GM18519 (cell line): ENCODE data around the gene SYT17.
"Not testable (repeated sequence)": the region's sequence is repeated elsewhere in the genome, so short reads cannot be mapped to it uniquely, and the experiment has no call there.

ENCODE experiments used
- ATAC-seq: cut with Tn5 transposase; IDR thresholded peaks from one replicate; pipeline ENCODE4 v1.9.1; 2021; ENCODE audit warnings: mild to moderate bottlenecking, moderate library complexity; ENCODE audit not compliant: unreplicated experiment, low FRiP score

SYT17 gene

DNA sequence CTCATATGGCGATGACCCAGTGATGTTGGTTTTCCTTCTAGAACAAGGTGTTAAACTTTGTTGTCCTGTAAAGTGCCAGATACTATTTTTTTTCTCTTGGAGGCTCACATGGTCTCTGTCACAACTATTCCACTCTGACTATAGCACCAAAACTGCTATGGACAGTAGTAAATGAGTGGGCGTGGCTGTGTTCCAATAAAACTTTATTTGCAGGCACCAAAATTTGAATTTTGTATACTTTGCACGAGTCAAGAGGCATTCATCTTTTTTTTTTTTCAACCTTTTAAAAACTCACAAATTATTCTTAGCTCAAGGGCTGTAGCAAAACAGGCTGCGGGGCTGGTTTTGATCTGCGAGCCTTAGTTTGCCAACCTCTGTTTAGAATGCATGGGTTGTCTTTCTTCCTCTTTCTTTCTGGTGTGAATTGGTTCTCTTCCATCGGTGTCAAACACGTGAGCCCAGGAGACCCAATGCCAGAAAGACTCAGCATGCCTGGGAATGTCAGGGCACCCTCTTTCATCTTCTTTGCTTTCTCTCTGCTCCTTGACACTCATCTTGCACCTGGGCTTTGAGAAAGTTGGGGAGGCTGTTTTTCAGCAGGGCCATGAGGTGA lies 2.1 kb downstream of the SYT17 start:
- no peak for ATAC-seq

GRCh38 chr16:19172098-19172780 lies 4.2 kb downstream of the SYT17 start:
- no peak for ATAC-seq

DNA sequence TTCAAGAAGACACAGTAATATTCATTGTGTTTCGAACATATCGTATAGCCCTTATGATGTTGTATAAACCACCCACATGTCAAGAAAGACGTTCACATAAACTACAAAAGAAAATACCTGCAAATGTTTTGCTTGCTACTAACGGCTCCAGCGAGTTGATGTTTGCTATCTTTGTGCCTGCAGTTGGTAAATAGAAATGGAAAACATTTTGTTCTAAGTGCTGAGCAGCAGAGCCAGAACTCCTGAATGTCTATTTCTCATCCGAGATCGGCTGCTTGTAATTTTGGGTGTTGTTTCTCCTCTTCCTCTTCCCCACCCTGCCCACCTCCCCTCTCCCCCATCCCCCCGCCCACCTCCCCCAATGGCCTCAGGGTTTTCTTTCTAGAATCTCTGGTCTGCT lies 5.0 kb downstream of the SYT17 start:
- ATAC-seq: no peak

DNA sequence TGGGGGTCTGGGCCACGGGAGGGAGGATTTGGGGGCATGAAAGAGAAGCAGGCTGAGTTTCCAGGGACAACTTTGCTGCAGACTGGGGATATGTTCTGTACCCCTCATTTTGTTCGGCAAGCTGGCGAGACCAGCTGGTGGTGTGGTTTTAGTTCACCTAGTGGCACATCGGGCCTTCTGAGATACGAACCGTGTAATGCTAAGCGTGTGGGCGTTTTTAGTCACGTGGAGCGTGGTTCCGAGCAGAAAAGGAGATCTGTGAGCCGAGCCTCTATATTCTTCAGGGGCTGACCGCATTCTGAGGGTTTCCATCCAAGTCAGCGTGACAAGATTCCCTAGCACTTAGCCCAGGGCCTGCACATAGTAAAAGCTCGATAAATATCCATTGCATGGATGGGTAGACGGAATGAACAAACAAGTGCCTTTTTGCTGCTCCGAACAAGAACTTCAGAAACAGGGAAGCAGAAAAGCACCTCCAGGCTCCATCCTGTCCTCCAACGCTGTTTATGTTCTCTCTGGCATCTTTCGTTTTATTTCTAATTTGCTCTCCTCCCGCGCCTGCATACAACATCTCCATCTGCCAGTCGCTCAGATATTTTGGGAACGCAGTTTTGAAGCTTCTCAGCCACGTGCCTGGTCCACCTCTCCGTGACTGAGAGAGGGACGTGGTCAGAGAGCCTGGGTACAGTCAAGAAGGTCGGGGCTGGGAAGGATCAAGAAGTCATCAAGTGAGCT lies 5.8 kb downstream of the SYT17 start:
- no peak for ATAC-seq

GRCh38 chr16:19174478-19174877 lies 6.4 kb downstream of the SYT17 start:
- no peak for ATAC-seq

DNA sequence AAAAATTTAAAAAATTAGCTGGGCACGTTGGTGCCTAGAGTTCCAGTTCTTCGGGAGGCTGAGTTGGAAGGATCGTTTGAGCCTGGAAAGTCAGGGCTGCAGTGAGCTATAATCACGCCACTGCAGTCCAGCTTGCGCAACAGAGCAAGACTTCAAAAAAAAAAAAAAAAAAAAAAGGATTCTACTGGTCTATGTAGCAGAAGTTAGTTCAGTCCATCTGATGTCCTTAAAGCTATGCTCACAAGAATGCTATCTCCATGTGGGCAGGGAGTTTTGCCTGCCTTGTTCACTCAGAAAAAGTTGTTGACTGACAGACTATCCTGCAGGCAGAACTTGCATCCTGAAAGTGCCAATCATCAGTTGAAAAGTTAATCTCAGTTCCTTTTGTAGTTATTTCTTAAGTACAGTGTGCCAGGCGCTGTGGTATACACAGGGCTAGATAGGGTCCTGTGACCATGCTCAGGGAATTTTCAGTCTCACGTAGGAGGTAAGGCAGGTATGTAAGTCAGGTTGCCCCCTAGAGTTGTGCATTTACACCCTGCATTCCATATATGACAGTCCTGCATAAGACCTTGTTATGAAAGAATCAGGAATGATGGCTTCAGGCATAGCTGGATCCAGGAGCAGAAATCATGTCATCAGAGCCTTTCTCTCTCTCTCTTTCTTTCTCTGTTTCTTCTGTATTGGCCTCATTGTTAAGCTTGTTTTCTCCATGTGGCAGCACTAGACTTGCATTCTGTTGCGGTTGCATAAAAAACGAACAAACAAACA lies 7.6 kb downstream of the SYT17 start:
- no peak for ATAC-seq

DNA sequence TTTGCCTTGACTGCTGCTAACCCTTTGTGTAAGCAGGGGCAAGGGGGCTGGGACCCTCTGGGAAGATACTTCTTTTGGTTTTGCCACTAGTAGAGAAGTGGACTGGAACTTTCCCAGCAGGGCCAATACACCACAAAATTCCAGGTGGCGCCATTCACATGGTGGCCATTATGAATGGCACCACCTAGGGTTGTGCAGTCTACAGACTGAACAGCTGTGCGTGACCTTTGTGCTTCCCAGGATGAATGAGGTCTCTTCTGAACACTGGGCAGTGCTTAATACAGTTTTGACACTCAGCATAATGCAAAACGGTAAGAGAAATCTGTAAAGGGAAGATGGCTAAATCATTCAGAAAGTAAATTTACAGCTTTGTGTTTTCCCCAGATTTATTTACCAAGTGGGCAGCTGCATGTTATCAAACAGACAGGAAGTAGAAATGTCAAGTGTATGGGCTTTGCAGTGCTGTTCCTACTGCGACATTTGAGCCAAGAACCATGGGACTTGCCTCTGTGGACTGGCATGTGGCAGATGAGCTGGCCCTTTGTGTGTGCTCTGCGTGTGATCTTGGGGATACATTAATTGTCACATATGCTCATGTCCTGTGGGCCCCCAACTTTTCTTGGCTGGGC lies 9.2 kb downstream of the SYT17 start:
- no peak for ATAC-seq

- ATAC-seq: no peak
Measured at GRCh38 chr16:19179546-19180490, 11.8 kb downstream of the SYT17 start.

GRCh38 chr16:19180741-19181140 lies 12.7 kb downstream of the SYT17 start:
- no peak for ATAC-seq

DNA sequence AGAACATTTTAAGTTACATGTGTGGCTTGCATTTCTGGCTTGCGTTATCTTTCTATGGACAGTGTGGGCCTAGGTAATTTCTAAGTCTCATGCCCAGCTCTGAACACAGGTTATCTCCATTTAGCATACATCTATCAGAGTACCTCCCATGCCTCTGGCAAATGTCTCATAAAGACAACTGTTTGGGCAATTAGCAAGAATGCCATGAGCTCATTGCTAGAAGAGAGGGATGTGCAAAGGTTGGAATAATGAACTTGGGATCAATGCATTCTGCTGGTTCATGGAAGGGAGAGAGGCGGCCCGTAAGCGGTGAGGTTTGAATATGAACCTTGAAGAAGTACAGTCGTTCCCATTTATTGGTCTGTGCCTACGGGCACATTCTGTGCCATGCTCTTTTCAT lies 14.4 kb downstream of the SYT17 start:
- no peak for ATAC-seq

DNA sequence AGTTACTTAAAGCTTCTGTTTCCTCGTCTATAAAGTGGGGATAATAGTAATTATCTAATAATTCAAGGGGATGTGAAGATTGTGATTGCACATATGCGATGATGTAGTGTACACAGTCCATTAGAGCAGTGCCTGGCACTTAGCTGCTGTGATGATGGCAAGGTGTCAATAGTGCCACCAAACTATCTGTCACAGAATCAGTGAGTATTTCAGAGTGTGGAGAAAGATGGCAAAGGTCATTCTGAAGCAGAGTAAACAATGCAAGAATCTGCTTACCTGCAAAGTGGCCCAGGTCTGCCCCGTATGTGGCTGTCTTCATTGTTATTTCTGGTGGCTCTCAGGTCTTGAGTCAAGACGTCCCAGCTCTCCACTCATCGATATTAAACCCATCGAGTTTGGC lies 15.1 kb downstream of the SYT17 start:
- no peak for ATAC-seq

GRCh38 chr16:19184823-19185509 lies 16.9 kb downstream of the SYT17 start:
- ATAC-seq: no peak

DNA sequence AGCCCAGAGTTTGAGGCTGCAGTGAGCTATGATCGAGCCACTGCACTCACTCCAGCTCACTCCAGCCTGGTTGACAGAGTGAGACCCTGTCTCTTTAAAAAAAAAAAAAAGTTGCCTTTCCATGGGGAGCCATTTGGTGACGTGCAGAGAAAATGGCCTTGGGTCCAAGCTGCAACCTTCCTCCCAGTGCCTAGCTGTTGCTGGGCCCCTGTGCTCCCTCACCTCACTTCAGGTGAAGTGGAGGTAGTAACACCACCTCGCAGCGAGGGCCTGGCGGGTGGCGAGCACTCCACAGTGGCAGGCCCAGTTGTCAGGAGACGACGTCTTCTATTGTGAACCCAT lies 17.4 kb downstream of the SYT17 start:
- ATAC-seq: no peak

DNA sequence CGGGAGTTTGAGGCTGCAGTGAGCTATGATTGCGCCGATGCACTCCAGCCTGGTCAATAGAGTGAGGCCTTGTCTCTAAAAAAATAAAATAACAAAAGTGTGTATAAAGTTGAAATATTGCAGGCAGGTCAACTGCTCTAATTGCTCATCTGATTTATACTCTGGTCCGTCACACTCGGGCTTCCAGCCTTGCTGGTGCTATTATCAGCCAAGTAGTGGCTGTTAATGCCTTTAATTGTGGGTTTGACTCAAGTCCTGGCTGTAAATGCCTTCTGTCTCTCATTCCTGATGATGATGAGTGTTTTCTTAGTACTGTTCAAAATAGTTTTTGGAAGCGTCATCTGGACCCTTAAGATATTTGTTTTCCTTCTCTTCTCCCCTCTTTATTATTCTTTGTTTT lies 18.4 kb downstream of the SYT17 start:
- no peak for ATAC-seq

DNA sequence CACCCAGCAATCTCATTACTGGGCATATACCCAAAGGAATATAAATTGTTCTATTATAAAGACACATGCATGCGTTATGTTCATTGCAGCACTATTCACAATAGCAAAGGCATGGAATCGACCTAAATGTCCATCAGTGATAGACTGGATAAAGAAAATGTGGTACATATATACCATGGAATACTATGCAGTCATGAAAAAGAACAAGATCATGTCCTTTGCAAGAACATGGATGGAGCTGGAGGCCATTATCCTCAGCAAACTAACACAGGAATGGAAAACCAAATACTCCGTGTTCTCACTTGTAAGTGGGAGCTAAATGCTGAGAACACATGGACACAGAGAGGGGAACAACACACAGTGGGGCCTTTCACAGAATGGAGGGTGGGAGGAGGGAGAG lies 19.9 kb downstream of the SYT17 start:
- not testable (repeated sequence) for ATAC-seq

DNA sequence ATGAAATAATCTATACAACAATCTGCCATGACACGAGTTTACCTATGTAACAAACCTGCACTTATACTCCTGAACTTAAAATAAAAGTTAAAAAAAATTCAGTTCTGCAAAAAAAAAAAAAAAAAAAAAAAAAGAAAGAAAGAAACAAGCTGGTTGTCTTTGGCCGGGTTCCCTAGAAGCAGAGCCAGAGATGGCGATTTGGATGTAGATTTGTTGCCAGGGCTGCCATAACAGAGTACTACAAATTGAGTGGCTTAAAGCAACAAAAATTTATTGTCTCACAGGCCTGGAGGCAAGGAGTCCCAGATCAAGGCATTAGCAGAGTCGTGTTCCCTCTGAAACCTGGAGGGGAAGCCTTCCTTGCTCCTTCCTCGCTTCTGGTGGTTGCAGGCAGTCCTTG lies 20.4 kb downstream of the SYT17 start:
- ATAC-seq: no peak

GRCh38 chr16:19192865-19193264 lies 24.8 kb downstream of the SYT17 start:
- ATAC-seq: no peak

DNA sequence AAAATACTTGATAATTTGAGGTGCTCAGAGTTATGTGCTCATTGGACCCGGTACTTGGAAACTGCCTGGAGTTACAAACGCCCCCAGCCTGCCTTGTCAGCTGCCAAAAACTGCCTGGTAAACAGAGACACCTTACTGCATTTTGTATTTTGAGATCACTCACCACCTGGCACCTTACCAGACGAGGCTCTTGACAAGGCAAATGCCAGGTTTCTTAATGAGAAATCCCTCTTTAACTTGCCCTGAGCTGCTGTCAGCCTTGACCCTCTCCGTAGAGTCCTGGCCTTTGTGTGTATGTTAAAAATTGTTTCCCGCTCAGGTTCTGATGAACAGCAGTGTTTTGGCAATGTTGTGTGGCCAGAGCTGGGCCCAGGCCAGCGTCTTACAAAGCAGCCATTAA lies 28.8 kb downstream of the SYT17 start:
- ATAC-seq: no peak

DNA sequence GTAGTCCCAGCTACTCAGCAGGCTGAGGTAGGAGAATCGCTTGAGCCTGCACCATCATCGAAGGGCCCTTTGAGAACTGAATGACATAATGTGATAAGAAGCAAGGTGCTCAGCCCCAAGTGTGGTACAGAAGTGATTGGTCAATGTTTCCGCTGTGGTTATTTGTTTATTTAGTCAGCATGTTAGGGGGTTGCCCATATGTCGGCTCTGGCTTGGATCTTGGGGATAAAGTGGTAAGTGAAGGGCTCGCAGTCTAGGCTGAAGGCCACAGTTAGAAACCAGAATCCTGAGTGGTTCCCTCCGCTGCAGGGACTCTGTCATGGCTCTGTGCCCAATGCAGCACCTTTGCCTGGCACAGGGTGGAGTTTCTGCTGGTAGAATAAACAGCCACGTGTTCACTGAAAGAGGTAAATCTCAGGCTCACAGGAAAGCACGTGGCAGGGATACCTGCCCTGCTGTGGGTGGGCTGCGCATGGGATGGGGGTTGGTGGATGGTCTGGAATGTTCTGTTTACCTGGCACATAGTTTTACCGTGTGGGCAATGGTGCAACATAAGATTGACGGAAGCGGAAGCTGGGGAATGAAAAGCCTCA lies 35.4 kb downstream of the SYT17 start:
- ATAC-seq: no peak
